Mucosa of descending colon (tissue), 3 donors: ENCODE results near the gene EEF1A1. TPM values are rescaled to one million over a fixed set of nuclear protein-coding genes. Genes with fewer than 3 reads are reported as not detected.
"Not testable (repeated sequence)": the region's sequence is repeated elsewhere in the genome, so short reads cannot be mapped to it uniquely, and the experiment has no call there.

Experiments
- ATAC-seq: fragments of 200-7000 bp; cut with Tn5 transposase; one replicate; pipeline ENCODE4 v1.9.1; 2020; ENCODE audit warnings: mild to moderate bottlenecking, moderate library complexity
- DNase-seq, 3 donors: peaks; one replicate each; pipeline ENCODE4 v3.0.0-alpha.2; 2020
- H3K36me3 ChIP-seq: fragments of 200-600 bp; one replicate; pipeline ENCODE4 v1.8.0; 2021; ENCODE audit warnings: low read depth, mild to moderate bottlenecking
- H3K4me1 ChIP-seq: fragments of 200-600 bp; one replicate; pipeline ENCODE4 v1.8.0; 2021; ENCODE audit warnings: low read depth, mild to moderate bottlenecking
- H3K4me3 ChIP-seq: fragments of 200-600 bp; one replicate; pipeline ENCODE4 v1.8.0; 2021; ENCODE audit warnings: mild to moderate bottlenecking
- H3K9me3 ChIP-seq: fragments of 200-600 bp; one replicate; pipeline ENCODE4 v1.8.0; 2021; ENCODE audit warnings: mild to moderate bottlenecking
- CTCF ChIP-seq: fragments of 200-600 bp; IDR thresholded peaks from one replicate; pipeline ENCODE4 v1.8.0; 2022; ENCODE audit warnings: antibody characterized with exemption, mild to moderate bottlenecking
- intact Hi-C, 2 donors: fragments of 100-400 bp; cut with DNase I in 1 of 2; cut with micrococcal nuclease in 1 of 2; formaldehyde crosslinking; loops; one replicate each; pipeline versions ENCODE4 v1.11.0 to v1.11.1; 2022; cut with DNase I, micrococcal nuclease
- total RNA-seq, 3 donors: library from RNA; stranded (reverse); fragmentation: NEBNext Ultra II Directional in 2 of 3; extraction: Animal tissue kit (Norgen Biotek cat#: 25700) in 2 of 3; gene quantifications; one replicate each; pipeline versions ENCODE4 v1.2.1 to v1.2.4, GENCODE V29; 2021 to 2023
- donor health status: DM: no; HTN: no; CAD: no; lungs with moderate emphysema.
- donor health status: DM: no; HTN: no; CAD: no.
- donor health status: DM: no; HTN: yes; CAD: no.

Gene EEF1A1
- total RNA-seq, 3 donors from 2014 or later, result 6,833 to 8,492 (median 7,090) TPM

GRCh38 chr6:73528897-73529296 is 8.1 kb upstream of the EEF1A1 start:
- no peaks in the 10 kb centered on the region for H3K36me3 ChIP-seq
- no peaks in the 10 kb centered on the region for H3K9me3 ChIP-seq
- no peaks in the 10 kb centered on the region for H3K4me1 ChIP-seq
- no peak for TF ChIP-seq CTCF
- no peak overlapping the region for H3K4me3 ChIP-seq
- intact Hi-C loops, result no loop called here
- DNase-seq (no peak), ATAC-seq (no peak)

- Histone ChIP-seq H3K9me3 (no peaks in the 10 kb centered on the region), H3K4me3 (no peak overlapping the region), H3K4me1 (peaks cover 8% of the 10 kb centered on the region), H3K36me3 (peaks cover 4% of the 10 kb centered on the region)
- ATAC-seq (no peak), DNase-seq (no peak)
- TF ChIP-seq CTCF, result no peak
- intact Hi-C loops, result no loop called here
These were observed 4.9 kb upstream of the EEF1A1 start for GRCh38 chr6:73525546-73526330.

GRCh38 chr6:73523434-73524123 is 2.7 kb upstream of the EEF1A1 start:
- ATAC-seq, result peak; percentile 51
- Histone ChIP-seq H3K36me3 (peaks cover 4% of the 10 kb centered on the region), H3K9me3 (no peaks in the 10 kb centered on the region), H3K4me1 (peaks cover 15% of the 10 kb centered on the region), H3K4me3 (peak overlapping the region; percentile 40)
- intact Hi-C loops, result no loop called here
- peak; percentile 83 to 90 (median 88) for DNase-seq
- no peak for TF ChIP-seq CTCF

- TF ChIP-seq CTCF, result no peak
- intact Hi-C loops, result no loop called here
These were observed 636 bp upstream of the EEF1A1 start for GRCh38 chr6:73521351-73521985.

GRCh38 chr6:73519926-73520687 is 725 bp downstream of the EEF1A1 start:
- TF ChIP-seq CTCF, result no peak
- intact Hi-C loops, result loop anchor here in 1 of 2 donors (5.0 kb wide), 1 partner anchor 87 kb away; no protein-coding TSS in a partner anchor
- Histone ChIP-seq H3K4me1 (peaks cover 29% of the 10 kb centered on the region), H3K4me3 (peak overlapping the region; percentile 94), H3K36me3 (peaks cover 5% of the 10 kb centered on the region), H3K9me3 (no peaks in the 10 kb centered on the region)
- peak; percentile 75 to 88 (median 83) for DNase-seq
- ATAC-seq, result peak; percentile 45

More at GRCh38 chr6:73521351-73521985, 636 bp upstream of the EEF1A1 start:
- ATAC-seq (peak; percentile 62), DNase-seq (peak in 2 of 3 donors; percentile 89 to 92)
- H3K4me1 ChIP-seq, result peaks cover 22% of the 10 kb centered on the region
- H3K36me3 ChIP-seq, result peaks cover 4% of the 10 kb centered on the region
- H3K9me3 ChIP-seq, result no peaks in the 10 kb centered on the region
- peak overlapping the region; percentile 94 for H3K4me3 ChIP-seq

- not testable (repeated sequence) for ATAC-seq, H3K9me3 ChIP-seq, DNase-seq, H3K36me3 ChIP-seq, H3K4me3 ChIP-seq
- peaks cover 29% of the 10 kb centered on the region for H3K4me1 ChIP-seq
- intact Hi-C loops, result loop anchor here in 1 of 2 donors (5.0 kb wide), 1 partner anchor 88 kb away; no protein-coding TSS in a partner anchor
These were observed 1.6 kb downstream of the EEF1A1 start for GRCh38 chr6:73518982-73519881.
